Renal cortex interstitium (tissue), 15 donors: Measurements from ENCODE around the gene CALY. TPM values are rescaled to one million over a fixed set of nuclear protein-coding genes. Genes with fewer than 3 reads are reported as not detected.
A peak's percentile ranks its signal among the peaks of the same experiment; 100 is the strongest.
"Not testable (repeated sequence)": the region's sequence is repeated elsewhere in the genome, so short reads cannot be mapped to it uniquely, and the experiment has no call there.

Experiments used
- DNase-seq, 11 donors: peaks; one replicate each; pipeline ENCODE4 v3.0.0-alpha.2; 2013; ENCODE audit warnings: low read depth in 9 of 11, low spot score in 4 of 11; ENCODE audit errors: extremely low read depth in 1 of 11
- long read RNA-seq, 16 experiments: transcript quantifications; one replicate each; lab custom pipeline, GENCODE V29; 2026
- polyA plus RNA-seq, 3 donors: library from polyadenylated mRNA; unstranded; fragments of 120-200 nt; gene quantifications; one replicate each; pipeline ENCODE4 v1.2.1, GENCODE V29; 2013; ENCODE audit not compliant: insufficient read length in 3 of 3

Gene CALY
- under 1 TPM in 2 of 3 donors, not detected in 1; 0.54 to 0.70 TPM for polyA plus RNA-seq
- long read RNA-seq, donor 1, result 0 reads
- long read RNA-seq, donor 2, partial matches to known transcripts, result 0 of 1 reads
- long read RNA-seq, donor 2, other reads (novel, unspliced or antisense), result 0 of 1 reads
- long read RNA-seq, donor 3, partial matches to known transcripts, result 0 of 1 reads
- long read RNA-seq, donor 3, other reads (novel, unspliced or antisense), result 0 of 1 reads
- long read RNA-seq, donor 4, result 0 reads
- long read RNA-seq, donor 5, result 0 reads
- long read RNA-seq, donor 6, result 0 reads
- long read RNA-seq, donor 7, result 0 reads
- long read RNA-seq, donor 8, result 0 reads
- long read RNA-seq, donor 9, result 0 reads
- long read RNA-seq, donor 10, partial matches to known transcripts, result 0 of 2 reads
- long read RNA-seq, donor 10, other reads (novel, unspliced or antisense), result 0 of 2 reads
- long read RNA-seq, donor 11, partial matches to known transcripts, result 0 of 1 reads
- long read RNA-seq, donor 11, other reads (novel, unspliced or antisense), result 0 of 1 reads
- long read RNA-seq, donor 12, result 0 reads
- long read RNA-seq, donor 13, result 0 reads
- long read RNA-seq, donor 14, result 0 reads
- long read RNA-seq, donor 15, result 0 reads
- long read RNA-seq, donor 16, partial matches to known transcripts, result 0 of 1 reads
- long read RNA-seq, donor 16, other reads (novel, unspliced or antisense), result 0 of 1 reads

GRCh38 chr10:133336577-133337369 lies at the start of gene CALY:
TSS of gene CALY (minus strand) at chr10:133336896. CDS start at chr10:133328989, 7,907 bp downstream.
- no peak for DNase-seq

DNA sequence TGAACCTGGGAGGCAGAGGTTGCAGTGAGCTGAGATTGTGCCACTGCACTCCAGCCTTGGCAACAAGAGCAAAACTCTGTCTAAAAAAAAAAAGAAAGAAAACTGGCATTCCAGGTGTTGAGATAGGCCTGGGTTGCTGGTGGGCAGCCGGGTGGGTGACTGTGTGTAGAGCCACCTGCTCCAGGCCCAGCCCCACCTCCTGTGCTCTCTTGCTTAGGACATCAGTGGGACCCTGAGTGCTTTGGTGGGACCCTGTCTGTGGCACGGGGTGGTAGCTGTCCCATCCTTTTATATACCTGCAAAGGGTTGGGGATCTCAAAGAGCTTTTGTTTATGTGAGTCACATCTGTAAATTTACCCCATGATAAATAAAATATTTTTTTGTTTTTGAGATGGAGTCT lies 48.5 kb upstream of the CALY start:
- DNase-seq, result no peak

GRCh38 chr10:133384071-133384470 lies 47.4 kb upstream of the CALY start:
- DNase-seq, result no peak

DNA sequence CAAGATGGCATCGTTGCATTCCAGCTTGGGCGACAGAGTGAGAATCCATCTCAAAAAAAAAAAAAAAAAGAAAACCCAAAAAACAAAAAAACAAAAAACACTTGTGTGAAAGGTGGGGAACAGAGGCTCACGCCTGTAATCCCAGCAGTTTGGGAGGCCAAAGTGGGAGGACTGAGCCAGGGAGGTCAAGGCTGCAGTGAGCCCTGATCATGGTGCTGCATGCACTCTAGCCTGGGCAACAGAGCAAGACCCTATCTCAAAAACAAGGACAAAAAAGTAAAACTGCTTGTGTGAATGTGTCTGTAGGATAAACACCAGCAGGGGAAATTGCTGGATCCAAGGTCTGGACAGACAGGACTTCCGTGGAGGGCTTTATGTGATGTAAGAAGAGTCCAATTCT lies 46.9 kb upstream of the CALY start:
- no peak for DNase-seq

- no peak for DNase-seq
Measured at GRCh38 chr10:133381036-133381435, 44.3 kb upstream of the CALY start.

DNA sequence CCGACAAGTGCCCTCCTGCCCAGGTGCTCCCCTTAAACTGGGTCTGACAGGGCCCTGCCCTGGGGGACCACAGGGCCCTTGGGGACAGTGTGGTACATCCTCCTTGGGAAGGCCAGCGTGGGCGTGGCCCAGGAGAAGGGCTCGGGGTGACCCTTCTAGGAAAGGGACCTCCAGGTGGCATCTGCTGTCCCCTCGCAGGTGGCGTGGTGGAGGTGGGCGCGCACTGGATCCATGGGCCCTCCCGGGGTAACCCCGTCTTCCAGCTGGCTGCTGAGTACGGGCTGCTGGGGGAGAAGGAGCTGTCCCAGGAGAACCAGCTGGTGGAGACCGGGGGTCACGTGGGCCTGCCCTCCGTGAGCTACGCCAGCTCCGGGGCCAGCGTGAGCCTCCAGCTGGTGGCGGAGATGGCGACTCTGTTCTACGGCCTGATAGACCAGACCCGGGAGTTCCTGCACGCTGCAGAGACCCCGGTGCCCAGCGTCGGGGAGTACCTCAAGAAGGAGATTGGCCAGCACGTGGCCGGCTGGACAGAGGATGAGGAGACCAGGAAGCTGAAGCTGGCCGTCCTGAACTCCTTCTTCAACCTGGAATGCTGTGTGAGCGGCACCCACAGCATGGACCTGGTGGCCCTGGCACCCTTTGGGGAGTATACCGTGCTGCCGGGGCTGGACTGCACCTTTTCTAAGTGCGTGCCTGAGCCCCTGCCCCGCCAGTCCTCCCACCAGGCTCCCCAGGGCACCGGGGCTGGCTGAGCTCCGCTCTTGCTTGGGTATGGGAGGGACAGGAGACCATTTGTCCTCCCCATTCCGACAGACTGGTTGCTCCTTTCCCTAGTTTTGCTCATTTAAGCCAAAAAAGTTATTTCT lies 43.3 kb upstream of the CALY start:
- no peak for DNase-seq

- DNase-seq, result peak in 3 of 11 donors; percentile 10 to 53 (median 49)
Measured at GRCh38 chr10:133379152-133379800, 42.6 kb upstream of the CALY start, which contains the start of gene PAOX. TSS of gene PAOX (plus strand) at chr10:133379262. CDS start at chr10:133379317, 55 bp downstream.

- DNase-seq, result peak in 4 of 11 donors; percentile 39 to 67 (median 52)
Measured at GRCh38 chr10:133378251-133379096, 41.8 kb upstream of the CALY start.

- no peak for DNase-seq
Measured at GRCh38 chr10:133377818-133378250, 41.1 kb upstream of the CALY start.

DNA sequence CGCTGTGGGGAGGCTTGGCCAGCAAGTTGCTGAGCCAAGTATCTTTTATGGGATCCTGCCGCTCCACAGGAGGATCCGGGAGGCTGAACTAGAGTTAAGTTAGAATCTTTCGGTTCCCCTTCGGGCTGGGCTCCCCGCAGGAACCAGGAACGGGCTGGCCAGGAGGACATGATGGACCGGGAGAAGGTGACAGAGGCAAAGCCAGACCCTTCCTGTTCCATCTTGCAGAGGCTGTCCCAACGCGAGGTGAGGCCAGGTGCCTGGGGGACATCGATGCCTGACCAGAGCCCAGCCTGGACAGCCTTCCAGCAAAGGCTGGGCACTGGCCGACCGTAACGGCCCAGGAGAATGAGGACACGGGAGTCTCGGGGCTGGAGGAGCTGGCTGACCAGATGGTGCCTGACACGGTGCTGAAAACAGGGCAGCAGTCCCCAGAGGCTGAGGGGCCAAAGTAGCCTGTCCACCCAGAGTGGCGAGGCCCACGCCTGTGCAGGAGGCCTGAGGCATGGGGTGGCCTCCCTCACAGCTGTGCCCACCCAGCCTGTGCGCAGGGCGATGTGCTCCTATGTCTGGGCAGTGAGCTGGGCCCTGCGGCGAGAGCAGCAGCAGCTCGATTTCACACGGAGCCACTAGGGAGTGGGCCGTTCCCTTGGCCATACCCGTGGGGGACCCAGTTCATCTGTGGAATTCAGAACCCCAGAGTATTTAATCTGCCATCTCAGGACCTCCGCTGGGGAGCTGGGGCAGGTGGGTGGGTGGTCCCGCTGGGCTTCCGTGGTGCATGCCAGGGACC lies 40.5 kb upstream of the CALY start:
- no peak for DNase-seq

DNA sequence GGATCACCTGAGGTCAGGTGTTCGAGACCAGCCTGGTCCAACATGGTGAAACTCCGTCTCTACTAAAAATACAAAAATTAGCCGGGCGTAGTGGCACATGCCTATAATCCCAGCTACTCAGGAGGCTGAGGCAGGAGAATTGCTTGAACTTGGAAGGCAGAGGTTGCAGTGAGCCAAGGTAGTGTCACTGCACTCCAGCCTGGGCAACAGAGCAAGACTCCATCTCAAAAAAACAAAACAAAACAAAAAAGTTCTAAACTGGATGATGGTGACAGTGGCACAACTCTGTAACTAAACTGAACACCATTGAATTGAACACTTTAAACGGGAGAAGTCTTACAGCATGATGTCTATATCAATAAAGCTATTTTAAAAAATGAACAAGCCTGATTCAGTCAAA lies 39.5 kb upstream of the CALY start:
- DNase-seq, result not testable (repeated sequence)

DNA sequence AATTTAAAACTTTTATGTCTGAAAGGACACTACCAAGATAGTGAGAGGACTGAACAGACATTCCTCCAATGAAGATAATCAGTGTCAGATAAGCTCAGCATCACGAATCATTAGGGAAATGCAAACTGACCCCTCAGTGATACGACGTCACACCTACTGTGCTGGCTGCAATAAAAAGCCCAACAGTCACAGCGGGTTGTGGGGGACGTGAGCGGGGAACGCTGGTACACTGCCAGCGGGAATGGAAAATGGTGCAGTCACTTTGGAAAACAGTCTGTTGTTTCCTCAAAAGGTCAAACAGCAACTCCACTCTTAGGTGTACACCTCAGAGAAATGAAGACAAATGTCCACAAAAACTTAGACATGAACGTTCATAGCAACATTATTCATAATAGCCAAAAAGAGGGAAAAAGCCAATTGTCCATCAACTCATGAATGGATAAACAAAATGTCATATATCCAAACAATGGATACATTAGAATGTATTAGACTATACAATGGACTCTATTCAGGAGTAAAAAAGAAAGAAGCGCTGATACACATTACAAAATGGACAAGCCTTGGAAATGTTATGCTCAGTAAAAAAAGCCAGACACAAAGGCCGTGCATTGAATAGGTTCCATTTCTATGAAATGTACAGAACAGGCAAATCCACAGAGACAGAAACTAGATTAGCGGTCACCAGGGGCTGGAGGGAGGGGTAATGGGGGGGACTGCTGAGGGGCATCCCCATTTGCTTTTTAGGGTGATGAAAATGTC lies 38.8 kb upstream of the CALY start:
- no peak for DNase-seq

GRCh38 chr10:133373174-133374090 lies 36.7 kb upstream of the CALY start, which contains the start of gene ECHS1:
TSS of gene ECHS1 (minus strand) at chr10:133373354. CDS start at chr10:133373333, 21 bp downstream.
- peak; percentile 78 to 96 (median 92) for DNase-seq

DNA sequence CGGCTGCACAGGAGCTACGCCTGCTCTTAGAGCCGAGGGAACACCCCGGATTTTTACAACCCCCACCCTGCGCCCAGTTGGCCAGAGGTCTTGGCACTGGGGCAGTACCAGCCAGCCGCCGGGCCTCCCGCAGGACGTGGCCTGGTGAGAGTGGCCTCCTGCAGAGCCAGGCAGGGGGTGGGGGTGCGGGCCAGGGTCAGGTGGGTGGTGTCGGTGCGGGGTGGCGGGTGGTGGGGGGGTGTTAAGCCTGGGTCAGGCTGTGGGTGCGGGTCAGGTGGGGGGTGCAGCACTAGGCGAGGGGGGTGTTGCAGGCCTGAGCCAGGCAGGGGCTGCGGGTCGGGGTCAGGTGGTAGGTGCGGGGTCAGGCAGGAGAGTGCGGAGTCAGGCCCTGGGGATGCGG lies 35.8 kb upstream of the CALY start:
- DNase-seq, result no peak
